Neural cell (in vitro differentiated cells): Measurements from ENCODE around the gene NPFFR1. TPM values are rescaled to one million over a fixed set of nuclear protein-coding genes. Genes with fewer than 3 reads are reported as not detected.

Source experiments
- H2AFZ ChIP-seq: fragments of 200-600, 300-800 bp; sonication (generic), shearing (Covaris generic); 2 replicates; pipeline ENCODE4 v1.6.0; 2014; ENCODE audit warnings: low read depth, mild to moderate bottlenecking, antibody characterized with exemption, low read length, moderate library complexity
- H3F3A ChIP-seq: fragments of 200-600 bp; shearing (Covaris generic); 2 replicates; pipeline ENCODE4 v1.6.1; 2016; ENCODE audit warnings: mild to moderate bottlenecking, moderate library complexity, mixed read lengths, antibody characterized with exemption, low read length; ENCODE audit not compliant: insufficient read depth, poor library complexity, severe bottlenecking
- H3K27ac ChIP-seq: fragments of 200-600, 300-800 bp; sonication (generic), shearing (Covaris generic); 2 replicates; pipeline ENCODE4 v1.5.1; 2014; ENCODE audit warnings: mild to moderate bottlenecking, low read length, moderate library complexity
- H3K27me3 ChIP-seq: fragments of 300-800, 200-600 bp; sonication (generic), shearing (Covaris generic); 2 replicates; pipeline ENCODE4 v1.6.0; 2014; ENCODE audit warnings: mild to moderate bottlenecking, low read depth, low read length, moderate library complexity; ENCODE audit not compliant: insufficient read depth
- H3K36me3 ChIP-seq: fragments of 300-800, 200-600 bp; sonication (generic), shearing (Covaris generic); 2 replicates; pipeline ENCODE4 v1.5.1; 2014; ENCODE audit warnings: mild to moderate bottlenecking, antibody characterized with exemption, low read length, moderate library complexity; ENCODE audit not compliant: insufficient read depth
- H3K4me2 ChIP-seq: fragments of 300-800, 200-600 bp; sonication (generic), shearing (Covaris generic); 2 replicates; pipeline ENCODE4 v1.6.0; 2014; ENCODE audit warnings: mild to moderate bottlenecking, low read length
- H3K4me3 ChIP-seq: fragments of 300-800, 200-600 bp; sonication (generic), shearing (Covaris generic); 2 replicates; pipeline ENCODE4 v1.5.1; 2014; ENCODE audit warnings: mild to moderate bottlenecking, low read length, moderate library complexity
- H3K79me2 ChIP-seq: fragments of 200-600 bp; shearing (Covaris generic); replicated peaks from 2 replicates; pipeline ENCODE4 v1.6.0; 2014; ENCODE audit warnings: mild to moderate bottlenecking, low read length, moderate library complexity; ENCODE audit not compliant: insufficient read depth
- H3K9ac ChIP-seq: fragments of 300-800, 200-600 bp; sonication (generic), shearing (Covaris generic); 2 replicates; pipeline ENCODE4 v1.6.1; 2016; ENCODE audit warnings: mild to moderate bottlenecking, low read length, mixed read lengths
- H3K9me2 ChIP-seq: fragments of 200-600 bp; shearing (Covaris generic); 2 replicates; pipeline ENCODE4 v1.6.1; 2016; ENCODE audit warnings: mild to moderate bottlenecking, low read length, mixed read lengths; ENCODE audit not compliant: insufficient read depth
- H3K9me3 ChIP-seq: fragments of 200-600, 300-800 bp; sonication (generic), shearing (Covaris generic); 2 replicates; pipeline ENCODE4 v1.6.1; 2016; ENCODE audit warnings: mild to moderate bottlenecking, mixed run types, low read length, moderate library complexity, mixed read lengths
- H4K20me1 ChIP-seq: fragments of 200-600 bp; shearing (Covaris generic); 2 replicates; pipeline ENCODE4 v1.6.1; 2016; ENCODE audit warnings: mild to moderate bottlenecking, mixed run types; ENCODE audit not compliant: insufficient read depth
- CTCF ChIP-seq: fragments of 450-650 bp; IDR thresholded peaks from 2 replicates; pipeline ENCODE4 v1.5.1; 2014; ENCODE audit warnings: antibody characterized with exemption, mild to moderate bottlenecking, moderate library complexity; ENCODE audit not compliant: poor library complexity, severe bottlenecking
- EP300 ChIP-seq: fragments of 450-650 bp; conservative IDR thresholded peaks from 2 replicates; pipeline ENCODE4 v1.6.1; 2014; ENCODE audit warnings: antibody characterized with exemption, mild to moderate bottlenecking, moderate library complexity; ENCODE audit not compliant: poor library complexity, severe bottlenecking
- EZH2 ChIP-seq: fragments of 200-600, 300-800 bp; shearing (Covaris generic), sonication (generic); IDR thresholded peaks from 2 replicates; pipeline ENCODE4 v1.6.1; 2014; ENCODE audit warnings: antibody characterized with exemption, low read length, borderline replicate concordance, mild to moderate bottlenecking; ENCODE audit not compliant: insufficient read depth, poor library complexity, severe bottlenecking
- MXI1 ChIP-seq: fragments of 450-650 bp; conservative IDR thresholded peaks from 2 replicates; pipeline ENCODE4 v1.6.1; 2014; ENCODE audit warnings: antibody characterized with exemption, mild to moderate bottlenecking; ENCODE audit not compliant: poor library complexity, severe bottlenecking
- POLR2AphosphoS5 ChIP-seq: IDR thresholded peaks from 2 replicates; pipeline ENCODE4 v1.6.1; 2012
- RAD21 ChIP-seq: fragments of 450-650 bp; conservative IDR thresholded peaks from 2 replicates; pipeline ENCODE4 v1.6.1; 2014; ENCODE audit warnings: antibody characterized with exemption, mild to moderate bottlenecking, moderate library complexity
- REST ChIP-seq: IDR thresholded peaks from 2 replicates; pipeline ENCODE4 v1.6.1; 2012; ENCODE audit warnings: borderline replicate concordance
- SMC3 ChIP-seq: fragments of 450-650 bp; conservative IDR thresholded peaks from 2 replicates; pipeline ENCODE4 v1.6.1; 2014; ENCODE audit warnings: antibody characterized with exemption, mild to moderate bottlenecking, moderate library complexity; ENCODE audit not compliant: poor library complexity
- TAF1 ChIP-seq: IDR thresholded peaks from 2 replicates; pipeline ENCODE4 v1.6.1; 2012; ENCODE audit warnings: low read depth
- polyA plus RNA-seq: library from polyadenylated mRNA; depleted of rRNA; stranded (reverse); fragments of >200 nt; gene quantifications from 2 replicates; pipeline ENCODE4 v1.2.3, GENCODE V29; 2014

The NPFFR1 gene
- polyA plus RNA-seq, 1 donor from 2014 or later = 0.07 TPM

GRCh38 chr10:70297224-70297623 lies 13.4 kb upstream of the NPFFR1 start:
- no peaks in the 10 kb centered on the region for H3K9me2 ChIP-seq
- no peak overlapping the region for H3K27ac ChIP-seq
- no peaks in the 10 kb centered on the region for H3F3A ChIP-seq
- peaks cover 4% of the 10 kb centered on the region for H3K36me3 ChIP-seq
- H2AFZ ChIP-seq = no peak overlapping the region
- TF ChIP-seq SMC3 = no peak
- H3K27me3 ChIP-seq = no peaks in the 10 kb centered on the region
- no peak overlapping the region for H3K9ac ChIP-seq
- H3K4me3 ChIP-seq = no peak overlapping the region
- H3K9me3 ChIP-seq = no peaks in the 10 kb centered on the region
- H3K4me2 ChIP-seq = no peak overlapping the region
- H4K20me1 ChIP-seq = no peaks in the 10 kb centered on the region
- H3K79me2 ChIP-seq = no peaks in the 10 kb centered on the region

GRCh38 chr10:70296406-70296899 lies 12.6 kb upstream of the NPFFR1 start:
- Histone ChIP-seq H3K9ac (no peak overlapping the region), H4K20me1 (no peaks in the 10 kb centered on the region), H3K9me3 (no peaks in the 10 kb centered on the region), H3K4me3 (no peak overlapping the region), H3K9me2 (no peaks in the 10 kb centered on the region), H3F3A (no peaks in the 10 kb centered on the region), H3K36me3 (peaks cover 4% of the 10 kb centered on the region), H3K79me2 (no peaks in the 10 kb centered on the region), H3K27me3 (no peaks in the 10 kb centered on the region), H2AFZ (no peak overlapping the region), H3K4me2 (no peak overlapping the region), H3K27ac (no peak overlapping the region)
- TF ChIP-seq REST (no peak), EZH2 (no peak)

- no peak overlapping the region for H3K27ac ChIP-seq
- no peak overlapping the region for H3K4me2 ChIP-seq
- H3K27me3 ChIP-seq = no peaks in the 10 kb centered on the region
- H3K36me3 ChIP-seq = no peaks in the 10 kb centered on the region
- no peaks in the 10 kb centered on the region for H3K9me2 ChIP-seq
- no peaks in the 10 kb centered on the region for H3K9me3 ChIP-seq
- no peak overlapping the region for H3K9ac ChIP-seq
- no peak overlapping the region for H2AFZ ChIP-seq
- no peaks in the 10 kb centered on the region for H3F3A ChIP-seq
- no peak overlapping the region for H3K4me3 ChIP-seq
- no peak for TF ChIP-seq TAF1
- TF ChIP-seq RAD21 = no peak
- no peak for TF ChIP-seq SMC3
- no peak for TF ChIP-seq POLR2AphosphoS5
- TF ChIP-seq EZH2 = no peak
- no peak for TF ChIP-seq MXI1
- TF ChIP-seq REST = no peak
- no peak for TF ChIP-seq EP300
- no peak for TF ChIP-seq CTCF
- no peaks in the 10 kb centered on the region for H4K20me1 ChIP-seq
- H3K79me2 ChIP-seq = no peaks in the 10 kb centered on the region
Measured at GRCh38 chr10:70295926-70296325, 12.1 kb upstream of the NPFFR1 start.
